Endothelial cell of umbilical vein (primary cell): ENCODE results near the gene PDCD6IP.

ENCODE experiments used
- EZH2 ChIP-seq: IDR thresholded peaks from 2 replicates; pipeline ENCODE4 v1.6.1; 2012; ENCODE audit warnings: borderline replicate concordance, low read depth, mild to moderate bottlenecking, moderate library complexity, low read length, inconsistent platforms; ENCODE audit not compliant: severe bottlenecking
- POLR2AphosphoS5 ChIP-seq: IDR thresholded peaks from 2 replicates; pipeline ENCODE4 v1.6.1; 2012; ENCODE audit warnings: low read depth, mild to moderate bottlenecking, control low read depth, low read length, moderate library complexity; ENCODE audit not compliant: insufficient read depth
- TF ChIP-seq, protein P1 (sequence below), 2 donors: IDR thresholded peaks; 1 replicate in 1 of 2; 2 replicates in 1 of 2; pipeline ENCODE4 v1.5.1; 2011; ENCODE audit warnings: low read length in 2 of 2, mild to moderate bottlenecking in 2 of 2, moderate library complexity in 2 of 2, control low read depth in 1 of 2, inconsistent platforms in 1 of 2, low read depth in 1 of 2; ENCODE audit not compliant: insufficient read depth in 1 of 2; ENCODE audit errors: extremely low read depth in 1 of 2

- no peak for TF ChIP-seq EZH2
- TF ChIP-seq, protein P1, sequence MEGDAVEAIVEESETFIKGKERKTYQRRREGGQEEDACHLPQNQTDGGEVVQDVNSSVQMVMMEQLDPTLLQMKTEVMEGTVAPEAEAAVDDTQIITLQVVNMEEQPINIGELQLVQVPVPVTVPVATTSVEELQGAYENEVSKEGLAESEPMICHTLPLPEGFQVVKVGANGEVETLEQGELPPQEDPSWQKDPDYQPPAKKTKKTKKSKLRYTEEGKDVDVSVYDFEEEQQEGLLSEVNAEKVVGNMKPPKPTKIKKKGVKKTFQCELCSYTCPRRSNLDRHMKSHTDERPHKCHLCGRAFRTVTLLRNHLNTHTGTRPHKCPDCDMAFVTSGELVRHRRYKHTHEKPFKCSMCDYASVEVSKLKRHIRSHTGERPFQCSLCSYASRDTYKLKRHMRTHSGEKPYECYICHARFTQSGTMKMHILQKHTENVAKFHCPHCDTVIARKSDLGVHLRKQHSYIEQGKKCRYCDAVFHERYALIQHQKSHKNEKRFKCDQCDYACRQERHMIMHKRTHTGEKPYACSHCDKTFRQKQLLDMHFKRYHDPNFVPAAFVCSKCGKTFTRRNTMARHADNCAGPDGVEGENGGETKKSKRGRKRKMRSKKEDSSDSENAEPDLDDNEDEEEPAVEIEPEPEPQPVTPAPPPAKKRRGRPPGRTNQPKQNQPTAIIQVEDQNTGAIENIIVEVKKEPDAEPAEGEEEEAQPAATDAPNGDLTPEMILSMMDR (IDR thresholded peaks at IDR 0.05; ENCODE audit: extremely low read depth in 1 of 2, insufficient read depth in 1 of 2, low read depth in 1 of 2, low read length in 2 of 2) = no peak
- TF ChIP-seq POLR2AphosphoS5 = no peak
These were observed 100.5 kb downstream of the PDCD6IP start for GRCh38 chr3:33898901-33899300.
